Suprapubic skin (tissue), 4 donors: Measurements from ENCODE around the gene AADAC.

Experiments used
- CTCF ChIP-seq, 2 donors: fragments of 200-600 bp in 1 of 2; fragments of 450-650 bp in 1 of 2; sonication (generic) in 1 of 2; IDR thresholded peaks; one replicate each; pipeline ENCODE4 v1.5.1; 2016 to 2019; ENCODE audit warnings: antibody characterized with exemption in 2 of 2, mild to moderate bottlenecking in 1 of 2, moderate library complexity in 1 of 2
- EP300 ChIP-seq: sonication (generic); formaldehyde crosslinking; IDR thresholded peaks from one replicate; pipeline ENCODE4 v1.6.1; 2017; ENCODE audit warnings: antibody characterized with exemption
- POLR2A ChIP-seq, 2 donors: fragments of 450-650 bp; IDR thresholded peaks; one replicate each; pipeline ENCODE4 v1.6.1; 2017; ENCODE audit warnings: antibody characterized with exemption in 2 of 2, mild to moderate bottlenecking in 2 of 2, moderate library complexity in 2 of 2
- POLR2AphosphoS5 ChIP-seq, 3 donors: sonication (generic); formaldehyde crosslinking; IDR thresholded peaks; one replicate each; pipeline ENCODE4 v1.6.1; 2017; ENCODE audit warnings: antibody characterized with exemption in 3 of 3

GRCh38 chr3:151839313-151839631 lies 25.4 kb downstream of the AADAC start:
- TF ChIP-seq CTCF (IDR thresholded peaks at IDR 0.05): no peak
- no peak for TF ChIP-seq POLR2A (IDR thresholded peaks at IDR 0.05)
- TF ChIP-seq EP300: no peak
- TF ChIP-seq POLR2AphosphoS5 (IDR thresholded peaks at IDR 0.05): no peak
